GM13976 (cell line): ENCODE results near the gene RBM11.

Experiments used
- DNase-seq: peaks from one replicate; pipeline ENCODE4 v3.0.0; 2012; ENCODE audit warnings: low spot score
- in situ Hi-C: fragments of 300-500 bp; cut with MboI; formaldehyde crosslinking; loops from one replicate; pipeline ENCODE4 v1.12.0; 2022; ENCODE audit warnings: low sequenced_read_pairs, mixed read lengths, inconsistent platforms; ENCODE audit not compliant: unreplicated experiment
- TF ChIP-seq, protein P1 (sequence below): IDR thresholded peaks from 2 replicates; pipeline ENCODE4 v1.5.1; 2012; ENCODE audit warnings: borderline replicate concordance, mild to moderate bottlenecking; ENCODE audit not compliant: insufficient read depth; ENCODE audit errors: extremely low read depth, missing control alignments, control extremely low read depth

The RBM11 gene

DNA sequence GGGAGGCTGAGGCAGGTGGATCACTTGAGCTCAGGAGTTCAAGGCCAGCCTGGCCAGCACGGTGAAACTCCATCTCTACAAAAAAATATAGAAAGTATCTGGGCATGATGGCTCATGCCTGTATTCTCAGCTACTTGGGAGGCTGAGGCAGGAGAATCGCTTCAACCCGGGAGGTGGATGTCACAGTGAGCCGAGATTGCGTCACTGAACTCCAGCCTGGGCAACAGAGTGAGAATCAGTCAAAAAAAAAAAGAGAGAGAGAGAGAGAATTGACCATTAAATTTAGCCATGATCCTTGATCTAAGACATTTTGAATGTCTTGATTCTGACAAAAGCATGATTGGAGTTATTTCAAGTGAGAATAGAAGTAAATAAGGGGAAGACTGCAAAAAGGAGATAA lies 19.1 kb downstream of the RBM11 start:
- no peak for DNase-seq
- in situ Hi-C loops: no loop called here
- TF ChIP-seq, protein P1, sequence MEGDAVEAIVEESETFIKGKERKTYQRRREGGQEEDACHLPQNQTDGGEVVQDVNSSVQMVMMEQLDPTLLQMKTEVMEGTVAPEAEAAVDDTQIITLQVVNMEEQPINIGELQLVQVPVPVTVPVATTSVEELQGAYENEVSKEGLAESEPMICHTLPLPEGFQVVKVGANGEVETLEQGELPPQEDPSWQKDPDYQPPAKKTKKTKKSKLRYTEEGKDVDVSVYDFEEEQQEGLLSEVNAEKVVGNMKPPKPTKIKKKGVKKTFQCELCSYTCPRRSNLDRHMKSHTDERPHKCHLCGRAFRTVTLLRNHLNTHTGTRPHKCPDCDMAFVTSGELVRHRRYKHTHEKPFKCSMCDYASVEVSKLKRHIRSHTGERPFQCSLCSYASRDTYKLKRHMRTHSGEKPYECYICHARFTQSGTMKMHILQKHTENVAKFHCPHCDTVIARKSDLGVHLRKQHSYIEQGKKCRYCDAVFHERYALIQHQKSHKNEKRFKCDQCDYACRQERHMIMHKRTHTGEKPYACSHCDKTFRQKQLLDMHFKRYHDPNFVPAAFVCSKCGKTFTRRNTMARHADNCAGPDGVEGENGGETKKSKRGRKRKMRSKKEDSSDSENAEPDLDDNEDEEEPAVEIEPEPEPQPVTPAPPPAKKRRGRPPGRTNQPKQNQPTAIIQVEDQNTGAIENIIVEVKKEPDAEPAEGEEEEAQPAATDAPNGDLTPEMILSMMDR: no peak

GRCh38 chr21:14236180-14236579 lies 20.2 kb downstream of the RBM11 start:
- in situ Hi-C loops: no loop called here
- DNase-seq: no peak
- TF ChIP-seq, protein P1: no peak

GRCh38 chr21:14239281-14239680 lies 23.3 kb downstream of the RBM11 start:
- no peak for DNase-seq
- in situ Hi-C loops: no loop called here
- TF ChIP-seq, protein P1: no peak

DNA sequence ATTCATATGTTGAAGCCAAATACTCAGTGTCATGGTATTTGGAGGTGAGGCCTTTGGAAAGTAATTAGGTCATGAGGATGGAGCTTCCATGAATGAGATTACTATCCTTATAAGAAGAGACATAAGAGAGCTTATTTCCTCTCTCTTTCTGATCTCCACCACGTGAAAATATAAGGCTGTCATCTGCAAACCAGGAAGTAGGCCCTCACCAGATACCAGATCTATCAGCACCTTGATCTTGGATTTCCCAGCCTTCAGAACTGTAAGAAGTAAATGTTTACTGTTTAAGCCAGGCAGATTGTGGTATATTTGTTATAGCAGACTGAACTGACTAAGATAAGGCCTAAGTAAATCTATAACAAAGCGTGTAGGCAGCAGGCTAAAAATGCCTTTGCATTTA lies 25.3 kb downstream of the RBM11 start:
- DNase-seq: no peak
- in situ Hi-C loops: no loop called here
- TF ChIP-seq, protein P1: no peak

DNA sequence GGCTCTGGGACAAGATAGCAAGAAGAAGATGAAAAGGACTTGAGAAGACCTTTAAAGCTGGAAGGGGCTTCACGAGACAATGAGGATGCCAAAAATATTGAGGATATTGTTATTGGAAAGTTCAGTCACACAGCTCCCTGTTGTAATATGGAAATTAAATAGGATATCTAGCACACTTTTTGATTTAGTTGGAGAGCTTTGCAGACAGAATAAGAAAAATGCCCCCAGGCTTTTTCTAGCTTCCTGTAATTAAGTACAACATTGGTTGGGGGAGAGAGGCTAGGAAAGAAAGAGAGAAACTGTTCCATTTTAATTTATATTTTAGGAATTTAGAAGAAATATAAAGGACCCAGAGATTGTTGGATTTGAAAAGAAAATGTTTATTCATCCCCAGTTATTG lies 27.5 kb downstream of the RBM11 start:
- no peak for DNase-seq
- in situ Hi-C loops: no loop called here
- TF ChIP-seq, protein P1: no peak

DNA sequence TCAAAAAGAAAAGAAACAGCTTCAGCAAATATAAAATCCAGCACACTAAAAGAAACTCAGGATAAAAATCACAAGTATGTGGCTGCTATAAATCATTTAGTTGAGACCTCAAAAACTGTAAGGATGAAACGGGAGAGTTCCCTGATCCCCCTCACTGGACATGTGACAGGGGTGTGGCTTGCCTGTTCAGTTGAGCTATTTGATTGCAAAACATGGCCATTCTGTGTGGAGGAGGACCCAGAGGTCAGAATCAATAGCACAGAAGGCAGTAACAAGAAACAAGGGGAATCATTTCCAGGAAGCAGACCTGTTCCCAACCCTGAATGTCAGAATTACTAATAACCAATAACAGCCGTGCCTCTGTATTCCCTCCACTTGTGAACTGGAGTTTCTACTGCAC lies 27.9 kb downstream of the RBM11 start:
- TF ChIP-seq, protein P1: no peak
- DNase-seq: no peak
- in situ Hi-C loops: no loop called here

- DNase-seq: no peak
- in situ Hi-C loops: no loop called here
- TF ChIP-seq, protein P1: no peak
These were observed 29.0 kb downstream of the RBM11 start for GRCh38 chr21:14244911-14245310.
